HG03558 (cell line): Measurements from ENCODE around the gene FAM227A.

ENCODE experiments used
- ATAC-seq: cut with Tn5 transposase; IDR thresholded peaks from one replicate; pipeline ENCODE4 v1.9.1; 2021; ENCODE audit warnings: moderate number of reproducible peaks; ENCODE audit not compliant: unreplicated experiment; ENCODE audit errors: extremely low read depth

The FAM227A gene

GRCh38 chr22:38656256-38657044 lies at the start of gene FAM227A, which contains the start of gene CBY1:
FAM227A (minus strand) TSS chr22:38656392; CDS start chr22:38650168, 6,224 bp downstream.
CBY1 (plus strand) TSS chr22:38656638; CDS start chr22:38668055, 11,417 bp downstream.
- no peak for ATAC-seq

- ATAC-seq, result peak; percentile 51
Observed at GRCh38 chr22:38705235-38706100, 49.3 kb upstream of the FAM227A start, which contains the start of gene GTPBP1. GTPBP1 (plus strand) TSS chr22:38705944; CDS start chr22:38705956, 12 bp downstream.

GRCh38 chr22:38704654-38705234 lies 48.6 kb upstream of the FAM227A start:
- no peak for ATAC-seq

- ATAC-seq, result no peak
Observed at GRCh38 chr22:38700789-38701628, 44.8 kb upstream of the FAM227A start, which contains the start of gene JOSD1. JOSD1 (minus strand) TSS chr22:38700943; CDS start chr22:38699987, 956 bp downstream.

GRCh38 chr22:38700270-38700788 lies 44.1 kb upstream of the FAM227A start:
- no peak for ATAC-seq

- no peak for ATAC-seq
Observed at GRCh38 chr22:38699784-38700183, 43.6 kb upstream of the FAM227A start.

GRCh38 chr22:38699143-38699542 lies 43.0 kb upstream of the FAM227A start:
- no peak for ATAC-seq

- ATAC-seq, result no peak
Observed at GRCh38 chr22:38698407-38699094, 42.4 kb upstream of the FAM227A start.

GRCh38 chr22:38697425-38698089 lies 41.4 kb upstream of the FAM227A start:
- no peak for ATAC-seq

GRCh38 chr22:38696606-38697424 lies 40.6 kb upstream of the FAM227A start:
- ATAC-seq, result no peak

- ATAC-seq, result no peak
Observed at GRCh38 chr22:38694940-38695339, 38.7 kb upstream of the FAM227A start.

GRCh38 chr22:38694049-38694448 lies 37.9 kb upstream of the FAM227A start:
- no peak for ATAC-seq

GRCh38 chr22:38689651-38690050 lies 33.5 kb upstream of the FAM227A start:
- no peak for ATAC-seq

- no peak for ATAC-seq
Observed at GRCh38 chr22:38685761-38686160, 29.6 kb upstream of the FAM227A start.

- ATAC-seq, result no peak
Observed at GRCh38 chr22:38684895-38685294, 28.7 kb upstream of the FAM227A start.

GRCh38 chr22:38681582-38682335 lies 25.6 kb upstream of the FAM227A start, which contains the start of gene TOMM22:
TOMM22 (plus strand) TSS chr22:38681957; CDS start chr22:38681979, 22 bp downstream.
- no peak for ATAC-seq

GRCh38 chr22:38675833-38676232 lies 19.6 kb upstream of the FAM227A start:
- ATAC-seq, result no peak
